ENCODE data around the gene MKNK2.

GRCh38 chr19:2081873-2082810, 31.1 kb upstream of the MKNK2 start:
- TF ChIP-seq, protein P1, sequence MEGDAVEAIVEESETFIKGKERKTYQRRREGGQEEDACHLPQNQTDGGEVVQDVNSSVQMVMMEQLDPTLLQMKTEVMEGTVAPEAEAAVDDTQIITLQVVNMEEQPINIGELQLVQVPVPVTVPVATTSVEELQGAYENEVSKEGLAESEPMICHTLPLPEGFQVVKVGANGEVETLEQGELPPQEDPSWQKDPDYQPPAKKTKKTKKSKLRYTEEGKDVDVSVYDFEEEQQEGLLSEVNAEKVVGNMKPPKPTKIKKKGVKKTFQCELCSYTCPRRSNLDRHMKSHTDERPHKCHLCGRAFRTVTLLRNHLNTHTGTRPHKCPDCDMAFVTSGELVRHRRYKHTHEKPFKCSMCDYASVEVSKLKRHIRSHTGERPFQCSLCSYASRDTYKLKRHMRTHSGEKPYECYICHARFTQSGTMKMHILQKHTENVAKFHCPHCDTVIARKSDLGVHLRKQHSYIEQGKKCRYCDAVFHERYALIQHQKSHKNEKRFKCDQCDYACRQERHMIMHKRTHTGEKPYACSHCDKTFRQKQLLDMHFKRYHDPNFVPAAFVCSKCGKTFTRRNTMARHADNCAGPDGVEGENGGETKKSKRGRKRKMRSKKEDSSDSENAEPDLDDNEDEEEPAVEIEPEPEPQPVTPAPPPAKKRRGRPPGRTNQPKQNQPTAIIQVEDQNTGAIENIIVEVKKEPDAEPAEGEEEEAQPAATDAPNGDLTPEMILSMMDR (IDR thresholded peaks at IDR 0.05), result no peak
- no peak for TF ChIP-seq EZH2 (IDR thresholded peaks at IDR 0.05; ENCODE audit: borderline replicate concordance, insufficient read depth, low read depth, low read length, poor library complexity, severe bottlenecking)

Measured in B cell (primary cell).